A204.1 (cell line): ENCODE results near the gene CA4.
"Not testable (repeated sequence)": the region's sequence is repeated elsewhere in the genome, so short reads cannot be mapped to it uniquely, and the experiment has no call there.

Source experiments
- FAIRE-seq: peaks from 2 replicates; lab custom pipeline; 2012; peaks lifted over from hg19 to GRCh38; lab: Jason Lieb, UNC

Gene CA4

GRCh38 chr17:60149691-60150582, at the start of gene CA4:
Gene CA4 (plus strand): TSS chr17:60149973. CDS start chr17:60150035, 62 bp downstream.
- FAIRE-seq, result no peak

GRCh38 chr17:60100577-60100976, 49.2 kb upstream of the CA4 start:
- not testable (repeated sequence) for FAIRE-seq

GRCh38 chr17:60102015-60102631, 47.6 kb upstream of the CA4 start:
- not testable (repeated sequence) for FAIRE-seq

GRCh38 chr17:60102632-60103096, 47.1 kb upstream of the CA4 start:
- no peak for FAIRE-seq

GRCh38 chr17:60103957-60104356, 45.8 kb upstream of the CA4 start:
- FAIRE-seq, result no peak

- FAIRE-seq, result no peak
Measured at GRCh38 chr17:60106340-60107059, 43.3 kb upstream of the CA4 start.

- FAIRE-seq, result no peak
Measured at GRCh38 chr17:60107526-60108257, 42.1 kb upstream of the CA4 start.

GRCh38 chr17:60108309-60108708, 41.5 kb upstream of the CA4 start:
- FAIRE-seq, result not testable (repeated sequence)

GRCh38 chr17:60108712-60109111, 41.1 kb upstream of the CA4 start:
- FAIRE-seq, result no peak

GRCh38 chr17:60109161-60109560, 40.6 kb upstream of the CA4 start:
- no peak for FAIRE-seq

- FAIRE-seq, result no peak
Measured at GRCh38 chr17:60110586-60110985, 39.2 kb upstream of the CA4 start.

GRCh38 chr17:60111661-60112060, 38.1 kb upstream of the CA4 start:
- peak; percentile 97 for FAIRE-seq

- not testable (repeated sequence) for FAIRE-seq
Measured at GRCh38 chr17:60115364-60115763, 34.4 kb upstream of the CA4 start.

GRCh38 chr17:60116196-60116595, 33.6 kb upstream of the CA4 start:
- not testable (repeated sequence) for FAIRE-seq

GRCh38 chr17:60119162-60119561, 30.6 kb upstream of the CA4 start:
- not testable (repeated sequence) for FAIRE-seq

GRCh38 chr17:60119807-60120748, 29.7 kb upstream of the CA4 start:
- FAIRE-seq, result not testable (repeated sequence)

GRCh38 chr17:60127068-60128064, 22.4 kb upstream of the CA4 start:
- FAIRE-seq, result no peak

- no peak for FAIRE-seq
Measured at GRCh38 chr17:60128171-60128859, 21.5 kb upstream of the CA4 start.

GRCh38 chr17:60129164-60129563, 20.6 kb upstream of the CA4 start:
- no peak for FAIRE-seq
